GM18909 (cell line): ENCODE results near the gene NADSYN1.

ENCODE experiments used
- ATAC-seq: cut with Tn5 transposase; IDR thresholded peaks from one replicate; pipeline ENCODE4 v1.9.1; 2021; ENCODE audit warnings: mild to moderate bottlenecking; ENCODE audit not compliant: unreplicated experiment, poor library complexity

Gene NADSYN1

DNA sequence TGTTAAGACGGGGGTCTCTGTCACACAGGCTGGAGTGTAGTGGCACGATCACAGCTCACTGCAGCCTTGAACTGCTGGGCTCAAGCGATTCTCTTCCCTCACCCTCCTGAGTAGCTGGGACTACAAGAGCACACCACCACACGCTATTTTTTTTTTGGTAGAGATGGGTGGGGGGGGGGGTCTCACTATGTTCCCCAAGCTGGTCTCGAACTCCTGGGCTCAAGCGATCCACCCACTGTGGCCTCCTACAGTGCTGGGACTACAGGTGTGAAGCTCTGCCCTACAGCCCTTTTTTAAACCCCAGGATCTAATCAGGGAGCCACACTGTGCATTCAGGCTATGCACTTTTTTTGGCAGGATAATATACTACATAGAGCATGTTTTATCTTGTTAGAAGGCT lies 3.4 kb upstream of the NADSYN1 start:
- ATAC-seq, result no peak

- ATAC-seq, result no peak
These were observed 2.5 kb upstream of the NADSYN1 start for GRCh38 chr11:71450507-71450906.

DNA sequence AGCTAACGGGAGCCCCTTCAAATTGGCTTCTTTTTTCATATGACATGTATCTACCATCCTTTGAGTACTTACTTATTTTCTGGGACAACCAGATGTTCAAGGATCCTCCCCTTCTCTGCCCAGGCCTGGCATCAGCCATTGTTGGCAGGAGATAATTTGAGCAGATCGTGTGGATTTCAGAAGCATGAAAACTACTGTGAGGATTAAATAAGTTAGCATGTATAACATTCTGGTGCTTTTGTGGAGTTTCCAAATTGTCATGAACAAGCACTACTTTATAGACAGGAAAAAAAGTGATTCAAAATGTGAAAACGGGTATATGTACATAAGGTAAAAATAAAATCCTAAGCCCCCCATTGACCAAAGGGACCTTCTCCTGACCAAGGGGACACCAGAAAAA lies 2.1 kb upstream of the NADSYN1 start:
- no peak for ATAC-seq

DNA sequence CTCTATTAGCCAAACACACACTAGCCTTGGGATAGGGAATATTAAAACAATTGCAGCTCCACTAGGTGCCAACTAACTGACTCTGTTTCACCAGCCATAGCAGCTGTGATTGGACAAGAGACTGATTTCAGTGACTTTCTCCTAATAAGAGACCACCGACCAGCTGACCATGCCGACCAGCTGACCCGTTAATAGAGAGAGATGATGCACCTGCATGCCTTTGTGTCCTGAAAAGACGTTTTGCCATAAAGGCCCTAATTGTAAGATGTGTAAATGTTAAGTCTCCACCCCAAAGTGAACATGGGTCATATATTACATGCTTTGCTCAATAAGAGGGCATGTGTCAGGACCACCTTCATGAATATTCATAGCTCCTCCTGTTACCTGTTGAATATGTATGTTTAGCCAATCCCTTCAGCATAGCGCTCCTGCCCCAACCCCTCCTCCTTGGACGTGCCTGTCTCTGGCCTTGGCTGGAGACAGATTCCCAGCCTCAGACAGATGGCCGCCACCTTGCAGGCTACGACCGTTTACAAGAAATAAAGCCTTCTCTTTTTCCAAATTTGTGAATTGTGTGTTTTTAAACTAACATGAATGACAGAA lies 1.3 kb upstream of the NADSYN1 start:
- no peak for ATAC-seq

- ATAC-seq, result no peak
These were observed 585 bp upstream of the NADSYN1 start for GRCh38 chr11:71452199-71453036.

GRCh38 chr11:71453918-71454304 lies 908 bp downstream of the NADSYN1 start:
- ATAC-seq, result no peak

GRCh38 chr11:71454470-71455113 lies 1.6 kb downstream of the NADSYN1 start:
- ATAC-seq, result no peak

GRCh38 chr11:71456294-71456693 lies 3.3 kb downstream of the NADSYN1 start:
- ATAC-seq, result no peak

GRCh38 chr11:71456831-71457230 lies 3.8 kb downstream of the NADSYN1 start:
- no peak for ATAC-seq

- ATAC-seq, result no peak
These were observed 5.4 kb downstream of the NADSYN1 start for GRCh38 chr11:71458146-71459070.

GRCh38 chr11:71459076-71459766 lies 6.2 kb downstream of the NADSYN1 start:
- ATAC-seq, result no peak

DNA sequence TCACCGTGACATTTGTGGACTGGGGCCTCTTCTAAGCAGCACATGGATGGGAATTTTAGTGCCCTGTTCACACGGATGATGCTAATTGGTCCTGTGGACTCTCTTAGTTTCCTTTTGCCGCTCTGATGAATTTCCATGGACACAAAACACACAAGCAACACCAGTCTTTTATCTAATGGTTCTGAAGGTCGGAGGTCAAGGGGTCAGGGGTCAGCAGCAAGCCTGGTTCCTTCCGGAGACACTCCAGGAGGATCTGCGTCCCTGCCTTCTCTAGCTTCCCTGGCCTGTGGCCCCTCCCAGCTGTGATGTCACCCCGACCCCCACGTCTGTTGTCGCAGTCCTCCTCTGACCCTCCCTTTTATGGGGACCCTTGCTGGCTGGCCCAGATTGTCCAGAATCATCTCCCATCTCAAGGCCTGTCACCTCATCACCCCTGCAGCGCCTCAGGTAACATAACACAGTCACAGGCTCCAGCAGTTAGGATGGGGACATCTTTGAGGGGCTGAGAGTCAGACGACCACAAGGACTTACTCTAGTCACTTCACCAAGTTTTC lies 6.8 kb downstream of the NADSYN1 start:
- ATAC-seq, result no peak

DNA sequence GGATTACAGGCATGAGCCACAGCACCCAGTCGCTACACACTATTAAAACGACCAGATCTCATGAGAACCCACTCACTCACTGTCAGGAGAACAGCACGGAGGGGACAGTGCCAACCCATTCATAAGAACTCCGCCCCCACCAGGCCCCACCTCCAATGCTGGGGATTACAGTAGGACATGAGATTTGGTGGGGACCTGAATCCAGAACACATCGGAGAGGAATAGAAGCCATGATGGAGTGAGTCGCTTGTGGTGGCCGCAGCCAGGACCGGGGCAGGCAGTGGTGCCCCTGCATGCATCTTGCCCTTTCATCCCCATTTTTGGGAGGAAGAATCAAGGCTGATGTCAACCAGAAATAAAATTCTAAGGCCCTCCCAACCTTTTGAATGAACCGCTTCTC lies 8.7 kb downstream of the NADSYN1 start:
- no peak for ATAC-seq

DNA sequence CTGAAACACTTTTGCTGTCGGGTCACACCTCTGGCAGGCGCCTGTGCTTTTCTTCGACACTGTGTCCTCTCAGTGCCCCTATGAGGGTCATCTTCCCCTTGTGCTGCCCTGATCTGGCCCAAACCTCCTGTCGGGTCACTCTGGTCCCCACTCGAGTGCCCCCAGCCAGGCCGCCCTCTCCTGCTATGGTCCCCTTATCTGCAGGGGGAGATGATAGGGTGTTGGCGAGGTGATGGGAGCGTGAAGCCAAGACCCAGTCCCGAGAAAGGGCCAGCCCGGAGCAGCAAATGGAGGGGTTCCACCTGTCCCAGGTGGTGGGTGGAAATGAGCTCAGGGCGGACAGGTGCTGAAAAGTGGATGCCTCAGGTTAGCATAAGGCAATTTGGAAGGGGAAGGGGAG lies 9.7 kb downstream of the NADSYN1 start:
- ATAC-seq, result no peak

DNA sequence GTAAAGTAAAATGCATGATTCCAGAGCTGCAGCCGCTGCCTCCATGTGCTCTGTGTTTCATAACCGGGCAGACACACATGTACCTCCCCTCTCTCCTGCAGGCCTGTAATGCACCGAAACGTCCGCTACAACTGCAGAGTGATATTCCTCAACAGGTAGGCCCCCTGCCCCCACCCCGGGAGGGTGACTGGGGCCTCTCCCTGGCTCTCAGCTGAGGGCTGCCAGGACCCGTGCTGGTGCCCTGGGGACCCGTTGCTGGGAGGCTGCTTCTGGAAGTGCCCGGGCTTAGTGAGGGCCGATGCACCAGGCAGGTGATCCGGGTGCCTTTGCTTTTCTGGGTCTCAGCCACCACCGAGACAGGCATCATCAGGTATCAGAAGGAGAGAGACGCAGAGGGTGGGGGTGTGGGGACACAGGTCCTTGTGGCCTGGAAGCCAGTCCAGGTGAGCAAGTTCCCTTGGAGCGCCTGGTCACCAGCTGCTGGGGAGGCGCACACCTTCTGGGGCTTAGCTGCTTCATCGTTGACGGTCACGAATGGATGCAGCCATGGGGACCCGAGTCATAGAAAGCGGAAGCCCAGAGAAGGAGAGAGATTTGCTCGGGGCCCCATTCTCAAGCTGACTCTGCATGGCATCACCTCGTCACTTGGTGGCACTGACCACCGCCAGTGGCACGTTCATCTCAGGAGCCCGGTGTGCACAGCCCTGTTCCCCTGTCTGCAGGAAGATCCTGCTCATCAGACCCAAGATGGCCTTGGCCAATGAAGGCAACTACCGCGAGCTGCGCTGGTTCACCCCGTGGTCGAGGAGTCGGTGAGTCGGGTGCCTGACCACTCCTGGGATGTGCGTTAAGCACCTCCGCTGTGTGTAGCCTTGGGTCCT lies 10.6 kb downstream of the NADSYN1 start:
- ATAC-seq, result no peak

DNA sequence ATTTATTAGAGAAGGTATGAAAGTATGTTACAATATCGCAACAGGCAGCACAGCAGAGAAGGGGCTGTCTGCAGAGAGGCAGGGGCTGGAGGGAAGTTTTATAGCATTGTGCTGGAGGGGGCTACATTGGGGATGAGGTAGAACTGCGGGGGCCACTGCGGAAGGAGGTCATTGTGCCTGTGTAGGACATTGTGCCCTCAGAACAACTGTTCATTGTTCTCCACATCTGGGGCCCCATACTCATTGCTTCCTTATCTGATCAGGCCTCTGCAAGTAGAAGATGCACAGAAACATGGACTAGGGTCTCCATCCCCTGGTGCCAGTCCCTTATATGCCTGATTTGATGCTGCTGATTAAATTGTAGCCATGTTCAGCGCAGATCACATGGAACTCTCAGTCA lies 12.1 kb downstream of the NADSYN1 start:
- no peak for ATAC-seq

DNA sequence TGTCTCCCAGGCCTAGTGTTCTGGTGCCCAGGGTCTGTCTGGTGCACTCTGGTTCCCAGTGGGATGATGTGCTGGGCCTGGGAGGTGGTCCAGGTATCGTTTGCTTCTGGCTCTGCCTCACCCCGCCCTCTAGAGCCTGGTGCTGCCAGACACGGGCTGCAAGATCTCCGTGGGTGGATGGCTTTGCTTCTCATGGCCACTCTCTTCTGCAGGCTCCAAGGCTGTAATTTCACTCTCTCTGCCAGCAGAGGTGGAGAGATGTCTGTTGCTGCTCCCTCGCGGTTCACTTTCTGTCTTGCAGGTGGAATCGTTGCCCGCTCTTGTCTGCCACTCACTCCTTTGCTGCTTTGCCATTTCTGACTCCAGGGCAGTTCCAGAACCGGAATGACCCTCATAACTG lies 13.4 kb downstream of the NADSYN1 start:
- no peak for ATAC-seq

DNA sequence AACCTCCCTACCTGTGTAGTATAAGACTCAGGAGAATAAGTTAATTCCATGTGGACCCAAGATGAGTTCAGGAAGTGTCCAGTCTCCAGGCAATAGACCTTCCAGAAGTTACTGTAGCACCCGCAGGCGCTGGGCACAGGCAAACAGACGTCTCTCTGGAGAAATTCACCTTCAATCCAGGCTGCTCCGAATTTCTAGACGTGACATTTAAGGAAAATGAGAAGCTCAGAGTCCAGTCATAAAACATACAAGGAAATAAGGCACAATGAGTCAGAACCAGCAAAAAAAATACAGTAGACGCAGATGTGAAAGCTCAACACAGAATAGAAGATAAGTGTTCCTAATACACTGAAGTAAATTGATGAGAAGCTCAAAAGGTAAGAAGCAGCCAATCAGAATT lies 14.2 kb downstream of the NADSYN1 start:
- ATAC-seq, result no peak

DNA sequence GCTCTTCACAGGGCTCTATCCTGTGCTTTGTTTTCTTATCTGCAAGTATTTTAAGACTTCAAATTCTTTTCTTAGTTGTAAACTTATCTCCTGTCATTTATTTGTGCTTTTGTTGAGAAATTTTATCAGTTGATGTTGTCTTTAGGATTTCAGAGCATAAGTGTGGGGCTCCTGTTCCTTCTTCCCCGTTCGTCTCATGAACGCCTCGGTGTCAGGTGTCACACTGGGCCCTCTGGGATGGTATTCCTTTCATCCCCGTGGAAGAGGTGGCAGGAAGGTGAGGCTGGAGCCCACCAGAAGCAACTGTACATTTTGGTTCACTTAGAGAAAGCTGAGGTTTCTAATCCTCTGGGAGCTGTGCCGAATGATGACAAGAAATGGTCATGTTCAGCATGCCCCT lies 17.9 kb downstream of the NADSYN1 start:
- ATAC-seq, result no peak
